SK-N-SH (cell line): ENCODE data around the gene TMEM60. TPM values are rescaled to one million over a fixed set of nuclear protein-coding genes. Genes with fewer than 3 reads are reported as not detected.
"Not testable (repeated sequence)": the region's sequence is repeated elsewhere in the genome, so short reads cannot be mapped to it uniquely, and the experiment has no call there.

Experiments
- CTCF ChIA-PET: fragments of 300-600, 350-600 bp; formaldehyde crosslinking; extraction: SDS; loops from one replicate; lab custom pipeline; 2021; lab: Yijun Ruan, JAX
- POLR2A ChIA-PET: fragments of 350-600 bp; sonication (Branson Sonifier 250); formaldehyde crosslinking; extraction: SDS; loops from one replicate; lab custom pipeline; 2020; ENCODE audit warnings: antibody characterized with exemption, inconsistent platforms; lab: Yijun Ruan, JAX
- DNase-seq: peaks from one replicate; pipeline ENCODE4 v3.0.0; 2012
- H2AFZ ChIP-seq: fragments of 200-600 bp; sonication (generic); 2 replicates; pipeline ENCODE4 v1.8.1; 2016; ENCODE audit warnings: antibody characterized with exemption, mild to moderate bottlenecking, low read depth
- H3F3A ChIP-seq: fragments of 200-600 bp; sonication (generic); replicated peaks from 2 replicates; pipeline ENCODE3; 2016; ENCODE audit warnings: antibody characterized with exemption, mild to moderate bottlenecking; ENCODE audit not compliant: insufficient read depth
- H3K27ac ChIP-seq, 2 experiments: fragments of 200-500 bp in 1 of 2; fragments of 200-600 bp in 1 of 2; sonication (Bioruptor generic) in 1 of 2; sonication (generic), shearing (Covaris generic) in 1 of 2; 2 replicates each; pipeline versions ENCODE4 v1.5.1 to v1.6.1; 2014 to 2016; ENCODE audit warnings: low read depth in 2 of 2, inconsistent platforms in 1 of 2, low read length in 1 of 2, mild to moderate bottlenecking in 1 of 2, mixed read lengths in 1 of 2
- H3K27me3 ChIP-seq: fragments of 200-600 bp; sonication (generic), shearing (Covaris generic); 2 replicates; pipeline ENCODE4 v1.6.1; 2016; ENCODE audit warnings: mixed run types; ENCODE audit not compliant: insufficient read depth
- H3K36me3 ChIP-seq, 2 experiments: fragments of 200-500 bp in 1 of 2; fragments of 200-600 bp in 1 of 2; sonication (Bioruptor generic) in 1 of 2; sonication (generic) in 1 of 2; replicated peaks in 1 of 2; 2 replicates each; pipeline versions ENCODE3 to v1.5.1; 2014 to 2016; ENCODE audit warnings: low read length in 1 of 2, mild to moderate bottlenecking in 1 of 2; ENCODE audit not compliant: insufficient read depth in 2 of 2, control insufficient read depth in 1 of 2
- H3K4me1 ChIP-seq, 2 experiments: fragments of 200-500 bp in 1 of 2; fragments of 200-600 bp in 1 of 2; sonication (Bioruptor generic) in 1 of 2; sonication (generic), shearing (Covaris generic) in 1 of 2; 2 replicates each; pipeline versions ENCODE4 v1.5.1 to v1.6.1; 2014 to 2016; ENCODE audit warnings: low read depth in 1 of 2, low read length in 1 of 2, mixed run types in 1 of 2; ENCODE audit not compliant: insufficient read depth in 2 of 2, control insufficient read depth in 1 of 2
- H3K4me2 ChIP-seq: fragments of 200-600 bp; sonication (generic), shearing (Covaris generic); 2 replicates; pipeline ENCODE4 v1.6.1; 2017; ENCODE audit warnings: mixed run types
- H3K4me3 ChIP-seq, 2 experiments: fragments of 200-500 bp in 1 of 2; fragments of 200-600 bp in 1 of 2; sonication (Bioruptor generic) in 1 of 2; sonication (generic), shearing (Covaris generic) in 1 of 2; 2 replicates each; pipeline versions ENCODE4 v1.5.1 to v1.8.1; 2014 to 2016; ENCODE audit warnings: low read depth in 2 of 2, inconsistent platforms in 1 of 2, low read length in 1 of 2, mild to moderate bottlenecking in 1 of 2, mixed read lengths in 1 of 2, moderate library complexity in 1 of 2
- H3K79me2 ChIP-seq: fragments of 200-600 bp; sonication (generic); 2 replicates; pipeline ENCODE4 v1.8.1; 2017; ENCODE audit warnings: mild to moderate bottlenecking; ENCODE audit not compliant: insufficient read depth
- H3K9ac ChIP-seq: fragments of 200-600 bp; sonication (generic); 2 replicates; pipeline ENCODE4 v1.6.1; 2017; ENCODE audit warnings: mixed run types
- H3K9me2 ChIP-seq: fragments of 200-600 bp; sonication (generic); 2 replicates; pipeline ENCODE4 v1.6.1; 2017; ENCODE audit warnings: mixed run types
- H3K9me3 ChIP-seq: fragments of 200-600 bp; sonication (generic); 2 replicates; pipeline ENCODE4 v1.6.1; 2017; ENCODE audit warnings: mixed run types, mild to moderate bottlenecking, moderate library complexity
- H4K20me1 ChIP-seq: fragments of 200-600 bp; sonication (generic); 2 replicates; pipeline ENCODE4 v1.6.1; 2017; ENCODE audit warnings: mild to moderate bottlenecking, mixed run types; ENCODE audit not compliant: insufficient read depth
- ELF1 ChIP-seq: IDR thresholded peaks from 2 replicates; pipeline ENCODE4 v1.4.0; 2012
- FOSL2 ChIP-seq: IDR thresholded peaks from 2 replicates; pipeline ENCODE4 v1.4.0; 2012; ENCODE audit warnings: low read depth, mild to moderate bottlenecking, moderate library complexity, borderline replicate concordance
- GABPA ChIP-seq: IDR thresholded peaks from 2 replicates; pipeline ENCODE4 v1.4.0; 2012; ENCODE audit warnings: low read depth, mild to moderate bottlenecking
- IRF3 ChIP-seq: fragments of 150-350 bp; IDR thresholded peaks from 2 replicates; pipeline ENCODE4 v1.6.1; 2016; ENCODE audit warnings: mild to moderate bottlenecking, low read depth, low read length
- MEF2A ChIP-seq: IDR thresholded peaks from 2 replicates; pipeline ENCODE4 v1.4.0; 2012; ENCODE audit warnings: low read depth, borderline replicate concordance
- NFIC ChIP-seq: IDR thresholded peaks from 2 replicates; pipeline ENCODE4 v1.4.0; 2012; ENCODE audit warnings: borderline replicate concordance
- RCOR1 ChIP-seq: fragments of 150-350 bp; IDR thresholded peaks from 2 replicates; pipeline ENCODE4 v1.6.1; 2017; ENCODE audit warnings: antibody characterized with exemption, low read length
- RXRA ChIP-seq: IDR thresholded peaks from 2 replicates; pipeline ENCODE4 v1.4.0; 2012; ENCODE audit warnings: low read depth, mild to moderate bottlenecking, borderline replicate concordance
- TAF1 ChIP-seq: IDR thresholded peaks from 2 replicates; pipeline ENCODE4 v1.6.1; 2012; ENCODE audit warnings: low read depth, mild to moderate bottlenecking, low read length, moderate library complexity, borderline replicate concordance
- WGBS: methylation state at CpG from one replicate; pipeline ENCODE4 v1.1.6; 2017; ENCODE audit warnings: low lambda C conversion rate; 5-methylcytosine and 5-hydroxymethylcytosine counted together
- polyA plus RNA-seq, 3 experiments: library from polyadenylated mRNA; depleted of rRNA; stranded (reverse); fragments of >200 nt; gene quantifications; 2 replicates each; pipeline ENCODE4 v1.2.3, GENCODE V29; 2012

TMEM60 gene
- polyA plus RNA-seq, 1 of the 3 experiments (the other 2 are of a cell fraction): 24.8 TPM

GRCh38 chr7:77786741-77787140 is 11.5 kb downstream of the TMEM60 start (continued):
- TF ChIP-seq IRF3: no peak
- TF ChIP-seq, all 33 proteins: peak for 0

GRCh38 chr7:77786018-77786417 is 12.2 kb downstream of the TMEM60 start:
- 95% methylated on average over 3 of the region's 3 CpGs for WGBS
- POLR2A ChIA-PET: no interaction called here
- CTCF ChIA-PET: interaction anchor here (1.2 kb wide), 1 partner anchor 27 kb away, joined by 3 read pairs; no protein-coding TSS in a partner anchor

DNA sequence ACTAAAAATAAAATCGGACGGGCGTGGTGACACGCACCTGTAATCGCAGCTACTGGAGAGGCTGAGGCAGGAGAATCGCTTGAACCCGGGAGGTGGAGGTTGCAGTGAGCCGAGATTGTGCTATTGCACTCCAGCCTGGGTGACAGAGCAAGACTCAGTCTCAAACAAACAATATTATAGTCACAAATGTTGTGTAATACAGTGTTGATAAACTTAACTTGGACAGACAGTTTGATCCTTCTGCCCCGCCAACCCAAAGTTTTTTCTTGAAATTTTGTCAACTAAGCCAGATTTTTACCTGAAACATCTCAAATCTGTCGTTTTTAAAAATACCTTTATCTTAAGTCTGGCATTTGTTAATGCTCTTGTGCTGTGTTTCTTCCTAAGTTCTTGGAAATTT is 13.8 kb downstream of the TMEM60 start:
- not testable (repeated sequence) for H3F3A ChIP-seq, H3K27me3 ChIP-seq

More at GRCh38 chr7:77786018-77786417, 12.2 kb downstream of the TMEM60 start:
- no peak overlapping the region for H3K4me2 ChIP-seq
- H3K27ac ChIP-seq: no peak overlapping the region
- peaks cover 6% of the 10 kb centered on the region for H3F3A ChIP-seq
- DNase-seq: no peak
- no peak overlapping the region for H3K4me3 ChIP-seq
- H3K9me2 ChIP-seq: no peaks in the 10 kb centered on the region
- H3K36me3 ChIP-seq: peaks cover 18 to 29% of the 10 kb centered on the region in 2 experiments
- H3K9ac ChIP-seq: no peak overlapping the region
- H4K20me1 ChIP-seq: no peaks in the 10 kb centered on the region
- H2AFZ ChIP-seq: no peak overlapping the region
- TF ChIP-seq MEF2A (no peak), GABPA (no peak)
- no peaks in the 10 kb centered on the region for H3K79me2 ChIP-seq
- H3K9me3 ChIP-seq: no peaks in the 10 kb centered on the region
- no peaks in the 10 kb centered on the region for H3K27me3 ChIP-seq
- no peaks in the 10 kb centered on the region for H3K4me1 ChIP-seq

GRCh38 chr7:77783545-77783944 is 14.7 kb downstream of the TMEM60 start:
- ChIA-PET CTCF (interaction anchor here (1.0 to 1.3 kb wide), 2 partner anchors 16 to 24 kb away, joined by 3 read pairs; no protein-coding TSS in a partner anchor), POLR2A (no interaction called here)
- Histone ChIP-seq H3K27ac (no peak overlapping the region), H3K4me1 (no peaks in the 10 kb centered on the region), H3F3A (peaks cover under 1% of the 10 kb centered on the region), H2AFZ (no peak overlapping the region), H3K4me2 (no peak overlapping the region), H3K9me2 (no peaks in the 10 kb centered on the region), H3K4me3 (no peak overlapping the region), H3K36me3 (peaks cover 39 to 48% of the 10 kb centered on the region in 2 experiments), H3K9ac (no peak overlapping the region), H4K20me1 (no peaks in the 10 kb centered on the region)
- no peak for DNase-seq
- no peak for TF ChIP-seq RXRA
- no peak for TF ChIP-seq NFIC
- no peak for TF ChIP-seq TAF1
- TF ChIP-seq RCOR1: no peak
- no peak for TF ChIP-seq ELF1
- no peak for TF ChIP-seq FOSL2
- TF ChIP-seq, all 33 proteins: peak for 0
- 94% methylated on average over 3 of the region's 3 CpGs for WGBS
- Histone ChIP-seq H3K79me2 (no peaks in the 10 kb centered on the region), H3K27me3 (no peaks in the 10 kb centered on the region), H3K9me3 (no peaks in the 10 kb centered on the region)

More for the DNA sequence above, 13.8 kb downstream of the TMEM60 start:
- H2AFZ ChIP-seq, H3K27ac ChIP-seq, H3K9ac ChIP-seq, POLR2A ChIA-PET, H3K4me3 ChIP-seq, DNase-seq, H3K79me2 ChIP-seq, H3K4me2 ChIP-seq, H3K9me3 ChIP-seq, H4K20me1 ChIP-seq, H3K4me1 ChIP-seq, H3K9me2 ChIP-seq: not testable (repeated sequence)
- CTCF ChIA-PET: interaction anchor here (0.7 to 1.1 kb wide), 3 partner anchors 18 to 133 kb away, joined by 3 to 4 read pairs (median 3); no protein-coding TSS in a partner anchor
- H3K36me3 ChIP-seq: peaks cover 32 to 41% of the 10 kb centered on the region in 2 experiments
- WGBS: 98% methylated on average over 10 of the region's 10 CpGs
